Activated naive CD4-positive, alpha-beta T cell treated with anti-CD3 and anti-CD28 coated beads for 36 hours (primary cell): ENCODE measurements around the gene PRPF6. TPM values are rescaled to one million over a fixed set of nuclear protein-coding genes. Genes with fewer than 3 reads are reported as not detected.

Experiments used
- microRNA-seq: library from miRNA; unstranded; fragments of <30 nt; microRNA quantifications from one replicate; pipeline ENCODE4 v1.2.0, GENCODE V29; 2022; ENCODE audit warnings: borderline microRNAs expressed, borderline replicate concordance
- total RNA-seq, 2 experiments: library from RNA; stranded (reverse); gene quantifications; one replicate each; pipeline ENCODE4 v1.2.3, GENCODE V29; 2021

Gene PRPF6
- total RNA-seq, 2 experiments from 2014 or later: 39.4 to 40.2 TPM

Small RNA genes lying within 50 kb of the gene (microRNA-seq; reads per million reads assigned to microRNA genes)
- gene MIR1914 (2.7 reads per million), gene MIR647 (not detected), gene MIR6813 (2.7 reads per million)

Other genes starting within 250 kb of the PRPF6 start
- 1 to 10 TPM; 3.1 to 4.1 TPM for gene LIME1, start 244.5 kb upstream of the PRPF6 start, total RNA-seq
- gene SLC2A4RG, start 241.4 kb upstream of the PRPF6 start, total RNA-seq: 10 to 100 TPM; 22.4 to 24.8 TPM
- under 1 TPM; 0.17 to 0.20 TPM for gene ZBTB46, start 149.9 kb upstream of the PRPF6 start, total RNA-seq
- not detected for gene ABHD16B, start 119.6 kb upstream of the PRPF6 start, total RNA-seq
- gene TPD52L2, start 115.9 kb upstream of the PRPF6 start, total RNA-seq: 10 to 100 TPM; 38.2 to 38.9 TPM
- gene DNAJC5, start 86.0 kb upstream of the PRPF6 start, total RNA-seq: 10 to 100 TPM; 19.4 to 19.5 TPM
- 10 to 100 TPM; 23.3 to 23.9 TPM for gene UCKL1, start 24.7 kb upstream of the PRPF6 start, total RNA-seq
- 1 to 10 TPM; 7.9 to 8.3 TPM for gene ZNF512B, start 11.2 kb upstream of the PRPF6 start, total RNA-seq
- gene SAMD10, start 1.5 kb upstream of the PRPF6 start, total RNA-seq: 10 to 100 TPM; 20.5 to 21.8 TPM
- gene C20orf204, start 55.0 kb downstream of the PRPF6 start, total RNA-seq: 1 to 10 TPM; 1.1 to 1.7 TPM
- gene SOX18, start 68.5 kb downstream of the PRPF6 start, total RNA-seq: not detected
- gene TCEA2, start 82.1 kb downstream of the PRPF6 start, total RNA-seq: 10 to 100 TPM; 16.7 to 18.2 TPM
- gene RGS19, start 98.4 kb downstream of the PRPF6 start, total RNA-seq: 10 to 100 TPM; 20.6 to 23.5 TPM
- under 1 TPM; 0.45 to 0.47 TPM for gene OPRL1, start 99.0 kb downstream of the PRPF6 start, total RNA-seq
- gene LKAAEAR1, start 103.3 kb downstream of the PRPF6 start, total RNA-seq: under 1 TPM; 0.33 to 0.62 TPM
- gene NPBWR2, start 126.4 kb downstream of the PRPF6 start, total RNA-seq: not detected
- gene MYT1, start 183.3 kb downstream of the PRPF6 start, total RNA-seq: under 1 TPM; 0.05 TPM